ENCODE data around the gene AUTS2. TPM values are rescaled to one million over a fixed set of nuclear protein-coding genes. Genes with fewer than 3 reads are reported as not detected.

AUTS2 gene
- total and polyA plus RNA-seq, 10 of the 15 experiments (the other 5 are each of a cell fraction or from before 2014, with no cell fraction given) = 6.4 to 55.6 (median 21.6) TPM

- H3K27me3 ChIP-seq (replicated peaks in 1 of 2; ENCODE audit: control insufficient read depth in 2 of 2, insufficient read depth in 2 of 2, low read length in 1 of 2) = no peaks in the 10 kb centered on the region
- intact Hi-C loops (cut with micrococcal nuclease; ENCODE audit: unreplicated experiment) (no loop called here), in situ Hi-C loops (cut with MboI) (no loop called here)
- ChIA-PET POLR2A (no interaction called here), SMC1A (ENCODE audit: uncharacterized antibody, unreplicated experiment) (interaction anchor here (2.1 to 3.7 kb wide), 2 partner anchors 54 to 905 kb away, joined by 5 to 21 read pairs; no protein-coding TSS in a partner anchor), RAD21 (ENCODE audit: unreplicated experiment) (interaction anchor here (1.8 to 1.9 kb wide), 2 partner anchors 132 to 901 kb away, joined by 5 to 7 read pairs; no protein-coding TSS in a partner anchor), CTCF (interaction anchor here (0.6 to 2.9 kb wide), 9 partner anchors 24 to 905 kb away, joined by 3 to 38 read pairs (median 4); no protein-coding TSS in a partner anchor)
- 62% methylated on average over 7 of the region's 7 CpGs for WGBS (ENCODE audit: insufficient coverage, insufficient replicate concordance, low lambda C conversion rate, missing lambda C conversion rate)
- no peak for DNase-seq (ENCODE audit: low read depth, low spot score)
- peaks cover 5% of the 10 kb centered on the region for H3K4me1 ChIP-seq (ENCODE audit: control insufficient read depth, insufficient read depth, low read length)
- no peak overlapping the region for H3K9ac ChIP-seq (ENCODE audit: control insufficient read depth, insufficient read depth, low read length)
- H4K20me1 ChIP-seq (ENCODE audit: control insufficient read depth, insufficient read depth) = no peaks in the 10 kb centered on the region
- no peaks in the 10 kb centered on the region for H3K9me3 ChIP-seq (replicated peaks; ENCODE audit: control insufficient read depth, insufficient read depth, low read length)
- ATAC-seq = no peak
- no peaks in the 10 kb centered on the region for H3K36me3 ChIP-seq (ENCODE audit: control insufficient read depth in 2 of 2, insufficient read depth in 2 of 2, low read length in 1 of 2)
- BruUV-seq (replicated peaks) = no TSS peak
- no peak overlapping the region for H3K4me3 ChIP-seq
- H3K4me2 ChIP-seq (ENCODE audit: control insufficient read depth, insufficient read depth) = peak overlapping the region; percentile 68; the same call in 1 of the 2 replicates
- no peak overlapping the region for H3K27ac ChIP-seq (ENCODE audit: control insufficient read depth, insufficient read depth)
- H2AFZ ChIP-seq (ENCODE audit: control insufficient read depth, low read depth, low read length) = no peak overlapping the region
- no peaks in the 10 kb centered on the region for H3K79me2 ChIP-seq (ENCODE audit: control insufficient read depth, insufficient read depth, low read length)
- FAIRE-seq = no peak
- no peak for TF ChIP-seq ZBED1 (IDR thresholded peaks at IDR 0.05; ENCODE audit: borderline replicate concordance)
- TF ChIP-seq CTCF (IDR thresholded peaks at IDR 0.05 in 2 of 3, conservative IDR thresholded peaks at IDR 0.05 in 1 of 3; ENCODE audit: control insufficient read depth in 2 of 3, extremely low read depth in 1 of 3, insufficient read depth in 1 of 3, low read depth in 3 of 3, low read length in 3 of 3) = no peak
- no peak for TF ChIP-seq LARP7 (IDR thresholded peaks at IDR 0.05)
- no peak for TF ChIP-seq KDM1A (IDR thresholded peaks at IDR 0.05; ENCODE audit: borderline replicate concordance)
Measured at GRCh38 chr7:70830060-70830395, 1231.8 kb downstream of the AUTS2 start.

- ChIA-PET POLR2A (no interaction called here), RAD21 (ENCODE audit: unreplicated experiment) (interaction anchor here (1.9 kb wide), 1 partner anchor 132 kb away, joined by 5 read pairs; no protein-coding TSS in a partner anchor), CTCF (interaction anchor here (1.1 to 2.9 kb wide), 3 partner anchors 26 to 904 kb away, joined by 3 to 38 read pairs (median 14); no protein-coding TSS in a partner anchor), SMC1A (ENCODE audit: uncharacterized antibody, unreplicated experiment) (interaction anchor here (3.7 kb wide), 1 partner anchor 905 kb away, joined by 21 read pairs; no protein-coding TSS in a partner anchor)
- H3K9ac ChIP-seq (ENCODE audit: control insufficient read depth, insufficient read depth, low read length) = no peak overlapping the region
- H3K4me2 ChIP-seq (ENCODE audit: control insufficient read depth, insufficient read depth) = no peak overlapping the region
- no peak overlapping the region for H3K27ac ChIP-seq (ENCODE audit: control insufficient read depth, insufficient read depth)
- TF ChIP-seq SMC3 (IDR thresholded peaks at IDR 0.05; ENCODE audit: borderline replicate concordance, low read length) (no peak), ZNF24 (IDR thresholded peaks at IDR 0.05) (no peak), BACH1 (IDR thresholded peaks at IDR 0.05; ENCODE audit: borderline replicate concordance) (no peak), CHD1 (IDR thresholded peaks at IDR 0.05; ENCODE audit: low read depth, low read length) (no peak), EGR1 (IDR thresholded peaks at IDR 0.05; ENCODE audit: borderline replicate concordance in 1 of 2, low read depth in 2 of 2, low read length in 2 of 2) (no peak), NFYA (IDR thresholded peaks at IDR 0.05; ENCODE audit: borderline replicate concordance, low read depth, low read length) (no peak), CBX5 (IDR thresholded peaks at IDR 0.05; ENCODE audit: low read depth) (no peak), TARDBP (IDR thresholded peaks at IDR 0.05; ENCODE audit: borderline replicate concordance) (no peak), TCF12 (IDR thresholded peaks at IDR 0.05; ENCODE audit: low read depth, low read length) (no peak), ZNF217 (IDR thresholded peaks at IDR 0.05) (no peak), SMAD5 (IDR thresholded peaks at IDR 0.05; ENCODE audit: low read depth) (no peak)
- BruUV-seq (replicated peaks) = no TSS peak
- intact Hi-C loops (cut with micrococcal nuclease; ENCODE audit: unreplicated experiment) = no loop called here
- H3K4me3 ChIP-seq = no peak overlapping the region
- no peaks in the 10 kb centered on the region; the same call in 2 of the 3 replicates for H3K9me3 ChIP-seq (replicated peaks; ENCODE audit: control insufficient read depth, insufficient read depth, low read length)
- no peaks in the 10 kb centered on the region for H3K79me2 ChIP-seq (ENCODE audit: control insufficient read depth, insufficient read depth, low read length)
- no peak overlapping the region for H2AFZ ChIP-seq (ENCODE audit: control insufficient read depth, low read depth, low read length)
- no peaks in the 10 kb centered on the region for H4K20me1 ChIP-seq (ENCODE audit: control insufficient read depth, insufficient read depth)
- DNase-seq (ENCODE audit: low read depth, low spot score) (no peak), FAIRE-seq (no peak), ATAC-seq (no peak)
- peaks cover 5% of the 10 kb centered on the region for H3K4me1 ChIP-seq (ENCODE audit: control insufficient read depth, insufficient read depth, low read length)
- in situ Hi-C loops (cut with MboI) = no loop called here
- no peaks in the 10 kb centered on the region for H3K27me3 ChIP-seq (replicated peaks in 1 of 2; ENCODE audit: control insufficient read depth in 2 of 2, insufficient read depth in 2 of 2, low read length in 1 of 2)
- no peaks in the 10 kb centered on the region for H3K36me3 ChIP-seq (ENCODE audit: control insufficient read depth in 2 of 2, insufficient read depth in 2 of 2, low read length in 1 of 2)
- WGBS (ENCODE audit: insufficient coverage, insufficient replicate concordance, low lambda C conversion rate, missing lambda C conversion rate) = 28% methylated on average over 7 of the region's 7 CpGs
Measured at GRCh38 chr7:70830426-70830825, 1232.2 kb downstream of the AUTS2 start.

Data from GM12878 (cell line).